Pancreas (tissue), 10 donors: ENCODE data around the gene NGB. TPM values are rescaled to one million over a fixed set of nuclear protein-coding genes. Genes with fewer than 3 reads are reported as not detected.

Source experiments
- ATAC-seq, 4 donors: fragments of 200-7000 bp; cut with Tn5 transposase; one replicate each; pipeline versions ENCODE4 v1.8.0 to v1.9.1; 2020; ENCODE audit warnings: mild to moderate bottlenecking in 4 of 4, moderate library complexity in 4 of 4
- DNase-seq, 6 donors: peaks; one replicate each; pipeline ENCODE4 v3.0.0-alpha.2; 2020
- FAIRE-seq: peaks from 2 replicates; lab custom pipeline; 2012; peaks lifted over from hg19 to GRCh38; lab: Jason Lieb, UNC
- H3K27ac ChIP-seq, 4 donors: fragments of 200-600 bp; sonication (generic); 1 replicate in 3 of 4; 2 replicates in 1 of 4; pipeline versions ENCODE4 v1.5.0 to v1.8.0; 2020
- H3K27me3 ChIP-seq, 4 donors: fragments of 200-600 bp; one replicate each; pipeline ENCODE4 v1.8.0; 2021
- H3K36me3 ChIP-seq, 3 donors: fragments of 200-600 bp; sonication (generic) in 1 of 3; one replicate each; pipeline versions ENCODE4 v1.5.0 to v1.8.0; 2020 to 2021
- H3K4me1 ChIP-seq, 3 donors: fragments of 200-600 bp; one replicate each; pipeline ENCODE4 v1.8.0; 2021
- H3K4me3 ChIP-seq, 4 donors: fragments of 200-600 bp; sonication (generic) in 2 of 4; one replicate each; pipeline versions ENCODE4 v1.5.0 to v1.8.0; 2020 to 2021
- H3K9me3 ChIP-seq, 4 donors: fragments of 200-600 bp; one replicate each; pipeline ENCODE4 v1.8.0; 2021
- CTCF ChIP-seq, 4 donors: fragments of 200-600 bp; sonication (generic) in 3 of 4; IDR thresholded peaks; one replicate each; pipeline versions ENCODE4 v1.5.0 to v1.8.0; 2021; ENCODE audit warnings: antibody characterized with exemption in 4 of 4
- WGBS, 2 donors: extraction: QIAGEN DNeasy Blood & Tissue Kit; methylation state at CpG; one replicate each; pipeline ENCODE4 v1.1.7; 2013; 5-methylcytosine and 5-hydroxymethylcytosine counted together
- intact Hi-C, 3 donors: fragments of 100-400 bp; cut with DNase I; formaldehyde crosslinking; loops; one replicate each; pipeline versions ENCODE4 v1.11.1 to v1.14.2; 2022
- polyA plus RNA-seq, 2 donors: library from polyadenylated mRNA; stranded (reverse); fragments of 200-250 nt; gene quantifications; one replicate each; pipeline ENCODE4 v1.2.3, GENCODE V29; 2013
- total RNA-seq, 6 donors: library from RNA; stranded (reverse); fragmentation: NEBNext Ultra II Directional in 4 of 6; extraction: Animal tissue kit (Norgen Biotek cat#: 25700) in 4 of 6; gene quantifications; one replicate each; pipeline versions ENCODE4 v1.2.1 to v1.2.4, GENCODE V29; 2021 to 2023
- donor health status: healthy with polysubstance abuse.
- donor health status: DM: no; HTN: no; CAD: no; lungs with moderate emphysema.
- donor health status: DM: no; HTN: no; CAD: no.
- donor health status: control.
- donor health status: control.
- donor health status: Bipolar disorder and iron deficiency.
- donor health status: DM: yes; HTN: yes; CAD: no.
- donor health status: DM: no; HTN: no; CAD: no.
- donor health status: DM: no; HTN: no; CAD: no.
- donor health status: DM: yes; HTN: yes; CAD: no.

NGB gene
- total and polyA plus RNA-seq, 8 donors = 0.13 to 3.4 (median 0.37) TPM; not detected in 3

GRCh38 chr14:77250927-77251326 lies 20.1 kb downstream of the NGB start:
- WGBS, 2 donors = 89 to 92% methylated on average over 6 of the region's 6 CpGs
- no peak for TF ChIP-seq CTCF (IDR thresholded peaks at IDR 0.05)
- no peaks in the 10 kb centered on the region for H3K9me3 ChIP-seq
- ATAC-seq (no peak), FAIRE-seq (no peak), DNase-seq (no peak)
- H3K27me3 ChIP-seq = no peaks in the 10 kb centered on the region
- no peak overlapping the region for H3K4me3 ChIP-seq
- no peaks in the 10 kb centered on the region for H3K36me3 ChIP-seq
- no peak overlapping the region for H3K27ac ChIP-seq
- intact Hi-C loops = no loop called here
- no peaks in the 10 kb centered on the region for H3K4me1 ChIP-seq

GRCh38 chr14:77249286-77249685 lies 21.7 kb downstream of the NGB start:
- FAIRE-seq = no peak
- ATAC-seq = no peak
- Histone ChIP-seq H3K4me3 (no peak overlapping the region), H3K27me3 (no peaks in the 10 kb centered on the region), H3K4me1 (no peaks in the 10 kb centered on the region), H3K27ac (no peak overlapping the region), H3K36me3 (no peaks in the 10 kb centered on the region), H3K9me3 (no peaks in the 10 kb centered on the region)
- DNase-seq = peak in 1 of 6 donors; percentile 11
- intact Hi-C loops = no loop called here
- 84 to 93% methylated on average over 7 of the region's 7 CpGs for WGBS, 2 donors
- TF ChIP-seq CTCF (IDR thresholded peaks at IDR 0.05) = no peak

GRCh38 chr14:77248666-77249065 lies 22.3 kb downstream of the NGB start:
- WGBS, 2 donors = 90% methylated on average over 7 of the region's 7 CpGs
- DNase-seq = no peak

GRCh38 chr14:77246784-77247183 lies 24.2 kb downstream of the NGB start:
- no peak for TF ChIP-seq CTCF (IDR thresholded peaks at IDR 0.05)
- ATAC-seq (no peak), DNase-seq (no peak), FAIRE-seq (no peak)
- no peak overlapping the region for H3K4me3 ChIP-seq
- no peaks in the 10 kb centered on the region for H3K27me3 ChIP-seq
- H3K9me3 ChIP-seq = no peaks in the 10 kb centered on the region
- 91% methylated on average over 1 of the region's 1 CpG for WGBS, 2 donors
- H3K27ac ChIP-seq = no peak overlapping the region
- intact Hi-C loops = no loop called here
- H3K4me1 ChIP-seq = no peaks in the 10 kb centered on the region
- no peaks in the 10 kb centered on the region for H3K36me3 ChIP-seq

More at GRCh38 chr14:77248666-77249065, 22.3 kb downstream of the NGB start:
- no peaks in the 10 kb centered on the region for H3K27me3 ChIP-seq
- no peaks in the 10 kb centered on the region for H3K36me3 ChIP-seq
- no peak overlapping the region for H3K27ac ChIP-seq
- ATAC-seq (no peak), FAIRE-seq (no peak)
- no peaks in the 10 kb centered on the region for H3K9me3 ChIP-seq
- H3K4me1 ChIP-seq = no peaks in the 10 kb centered on the region
- no peak overlapping the region for H3K4me3 ChIP-seq
- no peak for TF ChIP-seq CTCF (IDR thresholded peaks at IDR 0.05)
- intact Hi-C loops = no loop called here

GRCh38 chr14:77245820-77246219 lies 25.2 kb downstream of the NGB start:
- Histone ChIP-seq H3K4me3 (no peak overlapping the region), H3K27ac (no peak overlapping the region), H3K36me3 (no peaks in the 10 kb centered on the region), H3K4me1 (no peaks in the 10 kb centered on the region), H3K27me3 (no peaks in the 10 kb centered on the region), H3K9me3 (no peaks in the 10 kb centered on the region)
- 77 to 82% methylated on average over 4 of the region's 4 CpGs for WGBS, 2 donors
- FAIRE-seq = no peak
- no peak for TF ChIP-seq CTCF (IDR thresholded peaks at IDR 0.05)
- no peak for DNase-seq
- intact Hi-C loops = no loop called here
- ATAC-seq = no peak
